Keratinocyte (primary cell): ENCODE data around the gene RTCB. TPM values are rescaled to one million over a fixed set of nuclear protein-coding genes. Genes with fewer than 3 reads are reported as not detected.

Source experiments
- DNase-seq: peaks from one replicate; pipeline ENCODE4 v3.0.0-alpha.2; 2011; ENCODE audit warnings: low read depth, missing footprints, low spot score
- FAIRE-seq: peaks from 2 replicates; lab custom pipeline; 2011; peaks lifted over from hg19 to GRCh38; lab: Jason Lieb, UNC
- H2AFZ ChIP-seq: 2 replicates; pipeline ENCODE4 v1.6.0; 2012; ENCODE audit warnings: low read length, control low read depth, inconsistent platforms; ENCODE audit not compliant: control insufficient read depth
- H3K27ac ChIP-seq: 2 replicates; pipeline ENCODE4 v1.5.1; 2011; ENCODE audit warnings: low read length; ENCODE audit not compliant: control insufficient read depth, insufficient read depth
- H3K27me3 ChIP-seq: 3 replicates; pipeline ENCODE4 v1.6.0; 2011; ENCODE audit warnings: low read length; ENCODE audit not compliant: control insufficient read depth, insufficient read depth; ENCODE audit errors: extremely low read depth
- H3K36me3 ChIP-seq, 2 experiments: 2 replicates in 1 of 2; 3 replicates in 1 of 2; pipeline ENCODE4 v1.5.1; 2011; ENCODE audit warnings: low read length in 2 of 2, mild to moderate bottlenecking in 1 of 2; ENCODE audit not compliant: control insufficient read depth in 2 of 2, insufficient read depth in 2 of 2; ENCODE audit errors: extremely low read depth in 1 of 2
- H3K4me1 ChIP-seq: 3 replicates; pipeline ENCODE4 v1.5.1; 2011; ENCODE audit warnings: low read length; ENCODE audit not compliant: control insufficient read depth, insufficient read depth; ENCODE audit errors: extremely low read depth
- H3K4me2 ChIP-seq: 3 replicates; pipeline ENCODE4 v1.6.0; 2011; ENCODE audit warnings: low read depth, low read length; ENCODE audit not compliant: control insufficient read depth, insufficient read depth; ENCODE audit errors: extremely low read depth
- H3K4me3 ChIP-seq, 3 experiments: fragments of 200-600 bp in 1 of 3; sonication (generic) in 1 of 3; 2 replicates in 2 of 3; 3 replicates in 1 of 3; pipeline ENCODE4 v1.5.1; 2011 to 2016; ENCODE audit warnings: low read length in 3 of 3, mild to moderate bottlenecking in 3 of 3, control low read depth in 2 of 3, inconsistent platforms in 1 of 3, low read depth in 1 of 3, mixed read lengths in 1 of 3, mixed run types in 1 of 3, moderate library complexity in 1 of 3; ENCODE audit not compliant: control insufficient read depth in 2 of 3, insufficient read depth in 2 of 3; ENCODE audit errors: extremely low read depth in 1 of 3
- H3K79me2 ChIP-seq: 2 replicates; pipeline ENCODE4 v1.6.0; 2012; ENCODE audit warnings: low read length; ENCODE audit not compliant: control insufficient read depth, insufficient read depth
- H3K9ac ChIP-seq: 3 replicates; pipeline ENCODE4 v1.6.0; 2011; ENCODE audit warnings: low read length; ENCODE audit not compliant: control insufficient read depth, insufficient read depth; ENCODE audit errors: extremely low read depth
- H3K9me1 ChIP-seq: 3 replicates; pipeline ENCODE4 v1.6.0; 2011; ENCODE audit warnings: low read length; ENCODE audit not compliant: control insufficient read depth, insufficient read depth; ENCODE audit errors: extremely low read depth
- H3K9me3 ChIP-seq: 2 replicates; pipeline ENCODE4 v1.5.1; 2012; ENCODE audit warnings: low read depth, low read length; ENCODE audit not compliant: control insufficient read depth
- H4K20me1 ChIP-seq: 3 replicates; pipeline ENCODE4 v1.6.0; 2011; ENCODE audit warnings: low read length; ENCODE audit not compliant: control insufficient read depth, insufficient read depth; ENCODE audit errors: extremely low read depth
- CTCF ChIP-seq, 3 experiments: IDR thresholded peaks in 1 of 3; conservative IDR thresholded peaks in 1 of 3; optimal IDR thresholded peaks in 1 of 3; 2 replicates in 2 of 3; 3 replicates in 1 of 3; pipeline versions ENCODE3 to v1.5.1; 2011; ENCODE audit warnings: low read length in 3 of 3, mild to moderate bottlenecking in 3 of 3, moderate library complexity in 2 of 3, control low read depth in 1 of 3, inconsistent platforms in 1 of 3; ENCODE audit not compliant: insufficient read depth in 2 of 3; ENCODE audit errors: extremely low read depth in 1 of 3
- EZH2 ChIP-seq: IDR thresholded peaks from one replicate; pipeline ENCODE4 v1.6.1; 2012; ENCODE audit warnings: inconsistent platforms, mild to moderate bottlenecking, low read length, moderate library complexity
- dilution Hi-C: fragments of 300-500 bp; cut with MboI; formaldehyde crosslinking; loops from one replicate; pipeline ENCODE4 v1.7.0; 2020; ENCODE audit warnings: low sequenced_read_pairs; ENCODE audit not compliant: extremely low pct_ligation_motif_present
- polyA plus RNA-seq, 5 experiments: library from polyadenylated mRNA; depleted of rRNA in 3 of 5; stranded (reverse) in 3 of 5; stranded (forward) in 1 of 5; unstranded in 1 of 5; fragments of >200 nt; gene quantifications; 1 replicate in 1 of 5; 2 replicates in 3 of 5; 3 replicates in 1 of 5; pipeline versions ENCODE4 v1.2.1 to v1.2.3, GENCODE V29; 2011 to 2012; ENCODE audit warnings: missing spikeins in 2 of 5, low read depth in 1 of 5, low replicate concordance in 1 of 5

Gene RTCB
- polyA plus RNA-seq, 1 donor (not counting 4 experiments of a cell fraction or from before 2014, with no cell fraction given) = 143 TPM

GRCh38 chr22:32375678-32376450 lies 36.2 kb downstream of the RTCB start:
- Histone ChIP-seq H3K79me2 (no peaks in the 10 kb centered on the region), H3K9ac (no peak overlapping the region), H3K9me1 (no peaks in the 10 kb centered on the region), H3K27ac (no peak overlapping the region), H3K36me3 (no peaks in the 10 kb centered on the region), H3K4me3 (no peak overlapping the region), H3K9me3 (no peaks in the 10 kb centered on the region), H3K4me2 (no peak overlapping the region), H4K20me1 (no peaks in the 10 kb centered on the region), H3K27me3 (no peaks in the 10 kb centered on the region), H3K4me1 (no peaks in the 10 kb centered on the region), H2AFZ (no peak overlapping the region)
- TF ChIP-seq EZH2 (no peak), CTCF (optimal IDR thresholded peaks at IDR 0.05 in 1 of 3, IDR thresholded peaks at IDR 0.05 in 1 of 3, conservative IDR thresholded peaks at IDR 0.05 in 1 of 3; ENCODE audit: extremely low read depth in 1 of 3, insufficient read depth in 2 of 3, low read length in 3 of 3) (no peak)
- dilution Hi-C loops = no loop called here
- DNase-seq = no peak
- FAIRE-seq = no peak

GRCh38 chr22:32364210-32364609 lies 47.8 kb downstream of the RTCB start:
- dilution Hi-C loops = no loop called here
- Histone ChIP-seq H4K20me1 (no peaks in the 10 kb centered on the region), H3K4me2 (no peak overlapping the region), H3K36me3 (no peaks in the 10 kb centered on the region), H3K27ac (no peak overlapping the region), H3K4me1 (no peaks in the 10 kb centered on the region), H3K9me3 (no peaks in the 10 kb centered on the region), H3K9me1 (no peaks in the 10 kb centered on the region), H3K9ac (no peak overlapping the region), H3K79me2 (no peaks in the 10 kb centered on the region), H3K4me3 (no peak overlapping the region), H2AFZ (no peak overlapping the region), H3K27me3 (peaks cover 3% of the 10 kb centered on the region)
- DNase-seq (no peak), FAIRE-seq (no peak)
- TF ChIP-seq EZH2 (no peak), CTCF (optimal IDR thresholded peaks at IDR 0.05 in 1 of 3, IDR thresholded peaks at IDR 0.05 in 1 of 3, conservative IDR thresholded peaks at IDR 0.05 in 1 of 3; ENCODE audit: extremely low read depth in 1 of 3, insufficient read depth in 2 of 3, low read length in 3 of 3) (no peak)
